ENCODE data around the gene PTPRD. TPM values are rescaled to one million over a fixed set of nuclear protein-coding genes. Genes with fewer than 3 reads are reported as not detected.

Gene PTPRD
- total RNA-seq, 1 experiment from 2014 or later: 32.5 TPM

GRCh38 chr9:8365029-8365428, 2247.8 kb downstream of the PTPRD start:
- H3K4me1 ChIP-seq (ENCODE audit: insufficient read depth, low read length): no peaks in the 10 kb centered on the region
- H3K9me3 ChIP-seq (ENCODE audit: control insufficient read depth, low read depth, low read length): no peaks in the 10 kb centered on the region
- H2BK12ac ChIP-seq (ENCODE audit: insufficient read length, low read depth, low read length): no peak overlapping the region
- H4K20me1 ChIP-seq (ENCODE audit: control insufficient read depth, insufficient read depth, insufficient read length): no peaks in the 10 kb centered on the region
- H4K91ac ChIP-seq (ENCODE audit: insufficient read length, low read depth, low read length): no peak overlapping the region
- DNase-seq: no peak
- H3K9ac ChIP-seq (ENCODE audit: extremely low read depth, insufficient read length, low read length): no peak overlapping the region
- no peak overlapping the region for H3K4ac ChIP-seq (ENCODE audit: low read depth, low read length)
- H2AFZ ChIP-seq (ENCODE audit: low read length): no peak overlapping the region
- TF ChIP-seq CTCF (conservative IDR thresholded peaks at IDR 0.05): no peak
- no CpG with 5 or more reads among the region's 2 CpGs for WGBS (ENCODE audit: extremely low coverage, insufficient read length, low lambda C conversion rate)
- Mint-ChIP-seq H3K27ac (no peak overlapping the region), H3K36me3 (ENCODE audit: insufficient read depth in 1 of 3, low read depth in 3 of 3) (no peaks in the 10 kb centered on the region), H3K9me3 (no peaks in the 10 kb centered on the region), H3K4me3 (no peak overlapping the region), H3K27me3 (ENCODE audit: low read depth) (no peaks in the 10 kb centered on the region), H3K4me1 (no peaks in the 10 kb centered on the region)
- H4K5ac ChIP-seq (ENCODE audit: insufficient read length, low read depth, low read length): no peak overlapping the region
- no peak overlapping the region for H2BK120ac ChIP-seq (ENCODE audit: low read depth, low read length, poor library complexity, severe bottlenecking)
- H2BK15ac ChIP-seq (ENCODE audit: low read depth, low read length): no peak overlapping the region
- H3T11ph ChIP-seq (ENCODE audit: low read length): no peak overlapping the region
- H3K27ac ChIP-seq (ENCODE audit: insufficient read length, low read depth, low read length): no peak overlapping the region
- no peak overlapping the region for H2BK20ac ChIP-seq (ENCODE audit: low read depth, low read length, poor library complexity, severe bottlenecking)
- no peaks in the 10 kb centered on the region for H3K79me1 ChIP-seq (ENCODE audit: insufficient read depth, low read depth, low read length, poor library complexity, severe bottlenecking)
- no peak overlapping the region for H4K8ac ChIP-seq (replicated peaks; ENCODE audit: insufficient read length, low read depth, low read length)
- no peak overlapping the region for H3K4me2 ChIP-seq (ENCODE audit: insufficient read depth, insufficient read length, low read length)
- H2BK5ac ChIP-seq (ENCODE audit: insufficient read length, low read length): no peak overlapping the region
- H3K79me2 ChIP-seq (ENCODE audit: insufficient read depth, low read length): no peaks in the 10 kb centered on the region
- H2AK5ac ChIP-seq (ENCODE audit: insufficient read length, low read length): no peak overlapping the region
- no peak overlapping the region for H3K18ac ChIP-seq (ENCODE audit: insufficient read length, low read depth, low read length)
- H3K23me2 ChIP-seq (ENCODE audit: insufficient read length, low read depth, low read length, poor library complexity, severe bottlenecking): no peaks in the 10 kb centered on the region
- no peak overlapping the region for H3K56ac ChIP-seq (ENCODE audit: insufficient read length, low read depth, low read length)
- no peaks in the 10 kb centered on the region for H3K27me3 ChIP-seq (ENCODE audit: insufficient read depth, low read length)
- no peak overlapping the region for H3K14ac ChIP-seq (ENCODE audit: insufficient read depth, low read length)
- no peak overlapping the region for H3K23ac ChIP-seq (ENCODE audit: insufficient read length, low read depth, low read length)

All from H9 (cell line).